Adipocyte (in vitro differentiated cells): ENCODE data around the gene CENPS.
A peak's percentile ranks its signal among the peaks of the same experiment; 100 is the strongest.

Experiments
- DNase-seq: peaks from one replicate; pipeline ENCODE4 v3.0.0-alpha.2; 2015; ENCODE audit warnings: low read depth
- H3K27me3 ChIP-seq: replicated peaks from 2 replicates; pipeline ENCODE4 v1.7.0; 2013; ENCODE audit warnings: mild to moderate bottlenecking, low read length, moderate library complexity; ENCODE audit not compliant: control insufficient read depth, insufficient read depth
- H3K36me3 ChIP-seq: 2 replicates; pipeline ENCODE4 v1.7.0; 2013; ENCODE audit warnings: low read length, mild to moderate bottlenecking, moderate library complexity; ENCODE audit not compliant: control insufficient read depth, insufficient read depth, severe bottlenecking
- H3K4me1 ChIP-seq: 2 replicates; pipeline ENCODE4 v1.7.0; 2013; ENCODE audit warnings: mild to moderate bottlenecking, low read length, moderate library complexity; ENCODE audit not compliant: control insufficient read depth, insufficient read depth
- H3K4me3 ChIP-seq: 2 replicates; pipeline ENCODE4 v1.7.0; 2013; ENCODE audit warnings: mild to moderate bottlenecking, low read length, moderate library complexity
- H3K9ac ChIP-seq: 2 replicates; pipeline ENCODE4 v1.7.0; 2013; ENCODE audit warnings: mild to moderate bottlenecking, low read length, moderate library complexity
- H3K9me3 ChIP-seq: 2 replicates; pipeline ENCODE4 v1.7.0; 2013; ENCODE audit warnings: mild to moderate bottlenecking, low read length, moderate library complexity; ENCODE audit not compliant: control insufficient read depth

Gene CENPS

GRCh38 chr1:10438677-10439163 is 8.5 kb downstream of the CENPS start:
- H3K9ac ChIP-seq: no peak overlapping the region
- no peaks in the 10 kb centered on the region for H3K4me1 ChIP-seq
- no peaks in the 10 kb centered on the region for H3K27me3 ChIP-seq
- H3K4me3 ChIP-seq: no peak overlapping the region
- H3K9me3 ChIP-seq: no peaks in the 10 kb centered on the region
- DNase-seq: no peak
- no peaks in the 10 kb centered on the region for H3K36me3 ChIP-seq

- H3K9ac ChIP-seq: no peak overlapping the region
- no peaks in the 10 kb centered on the region for H3K4me1 ChIP-seq
- H3K27me3 ChIP-seq: no peaks in the 10 kb centered on the region
- H3K4me3 ChIP-seq: no peak overlapping the region
- no peaks in the 10 kb centered on the region for H3K36me3 ChIP-seq
- no peak for DNase-seq
- H3K9me3 ChIP-seq: no peaks in the 10 kb centered on the region
Observed at GRCh38 chr1:10440305-10440704, 10.1 kb downstream of the CENPS start.

- DNase-seq: no peak
- Histone ChIP-seq H3K4me3 (no peak overlapping the region), H3K9me3 (no peaks in the 10 kb centered on the region), H3K9ac (no peak overlapping the region), H3K27me3 (no peaks in the 10 kb centered on the region), H3K36me3 (no peaks in the 10 kb centered on the region), H3K4me1 (no peaks in the 10 kb centered on the region)
Observed at GRCh38 chr1:10440794-10441193, 10.6 kb downstream of the CENPS start.

- no peak for DNase-seq
- no peaks in the 10 kb centered on the region for H3K4me1 ChIP-seq
- H3K36me3 ChIP-seq: no peaks in the 10 kb centered on the region
- H3K27me3 ChIP-seq: no peaks in the 10 kb centered on the region
- no peak overlapping the region for H3K4me3 ChIP-seq
- no peak overlapping the region for H3K9ac ChIP-seq
- no peaks in the 10 kb centered on the region for H3K9me3 ChIP-seq
Observed at GRCh38 chr1:10444248-10444647, 14.0 kb downstream of the CENPS start.

- no peaks in the 10 kb centered on the region for H3K9me3 ChIP-seq
- DNase-seq: no peak
- H3K36me3 ChIP-seq: no peaks in the 10 kb centered on the region
- no peaks in the 10 kb centered on the region for H3K4me1 ChIP-seq
- H3K4me3 ChIP-seq: no peak overlapping the region
- no peaks in the 10 kb centered on the region for H3K27me3 ChIP-seq
- no peak overlapping the region for H3K9ac ChIP-seq
Observed at GRCh38 chr1:10444795-10445397, 14.7 kb downstream of the CENPS start.

GRCh38 chr1:10446790-10447422 is 16.7 kb downstream of the CENPS start:
- Histone ChIP-seq H3K36me3 (no peaks in the 10 kb centered on the region), H3K27me3 (no peaks in the 10 kb centered on the region), H3K9ac (no peak overlapping the region), H3K4me1 (peaks cover 13% of the 10 kb centered on the region), H3K4me3 (no peak overlapping the region), H3K9me3 (no peaks in the 10 kb centered on the region)
- no peak for DNase-seq

- Histone ChIP-seq H3K9ac (peak within 1 kb of the TSS; percentile 51), H3K4me1 (peaks cover 13% of the 10 kb centered on the region), H3K4me3 (peak within 1 kb of the TSS; percentile 66), H3K36me3 (no peaks in the 10 kb centered on the region), H3K9me3 (no peaks in the 10 kb centered on the region), H3K27me3 (no peaks in the 10 kb centered on the region)
- DNase-seq: no peak
Observed at GRCh38 chr1:10449751-10450150, 19.5 kb downstream of the CENPS start, which contains the start of gene CORT. Gene CORT (plus strand): TSS chr1:10450031. CDS start chr1:10450224, 193 bp downstream.

- Histone ChIP-seq H3K9me3 (no peaks in the 10 kb centered on the region), H3K4me1 (peaks cover 13% of the 10 kb centered on the region), H3K36me3 (no peaks in the 10 kb centered on the region), H3K4me3 (no peak overlapping the region), H3K27me3 (no peaks in the 10 kb centered on the region), H3K9ac (peak overlapping the region; percentile 51)
- no peak for DNase-seq
Observed at GRCh38 chr1:10450156-10450814, 20.1 kb downstream of the CENPS start.

- H3K9me3 ChIP-seq: no peaks in the 10 kb centered on the region
- H3K4me1 ChIP-seq: peaks cover 13% of the 10 kb centered on the region
- peak overlapping the region; percentile 51 for H3K9ac ChIP-seq
- H3K27me3 ChIP-seq: no peaks in the 10 kb centered on the region
- peak overlapping the region; percentile 66 for H3K4me3 ChIP-seq
- no peaks in the 10 kb centered on the region for H3K36me3 ChIP-seq
- DNase-seq: peak; percentile 24
Observed at GRCh38 chr1:10450836-10451235, 20.6 kb downstream of the CENPS start.

- H3K36me3 ChIP-seq: no peaks in the 10 kb centered on the region
- H3K27me3 ChIP-seq: no peaks in the 10 kb centered on the region
- H3K4me3 ChIP-seq: peak overlapping the region; percentile 66
- peaks cover 13% of the 10 kb centered on the region for H3K4me1 ChIP-seq
- H3K9ac ChIP-seq: peak overlapping the region; percentile 51
- DNase-seq: peak; percentile 74
- H3K9me3 ChIP-seq: no peaks in the 10 kb centered on the region
Observed at GRCh38 chr1:10451287-10451686, 21.1 kb downstream of the CENPS start.

GRCh38 chr1:10456048-10456447 is 25.8 kb downstream of the CENPS start:
- Histone ChIP-seq H3K9me3 (no peaks in the 10 kb centered on the region), H3K9ac (no peak overlapping the region), H3K4me1 (peaks cover 18% of the 10 kb centered on the region), H3K27me3 (no peaks in the 10 kb centered on the region), H3K4me3 (no peak overlapping the region), H3K36me3 (peaks cover under 1% of the 10 kb centered on the region)
- DNase-seq: no peak
